HUES64 (cell line): ENCODE measurements around the gene PANK4.
"Not testable (repeated sequence)": the region's sequence is repeated elsewhere in the genome, so short reads cannot be mapped to it uniquely, and the experiment has no call there.

Experiments
- H3K27ac ChIP-seq: 2 replicates; pipeline ENCODE4 v1.7.0; 2013; ENCODE audit warnings: low read depth, low read length, inconsistent platforms
- H3K27me3 ChIP-seq: 2 replicates; pipeline ENCODE4 v1.6.1; 2013; ENCODE audit warnings: mild to moderate bottlenecking, low read length; ENCODE audit not compliant: insufficient read depth
- H3K36me3 ChIP-seq: 2 replicates; pipeline ENCODE4 v1.6.1; 2013; ENCODE audit warnings: mild to moderate bottlenecking, low read length; ENCODE audit not compliant: insufficient read depth
- H3K4me1 ChIP-seq: 2 replicates; pipeline ENCODE4 v1.6.1; 2013; ENCODE audit warnings: mild to moderate bottlenecking, low read length, moderate library complexity; ENCODE audit not compliant: insufficient read depth
- H3K4me3 ChIP-seq: 2 replicates; pipeline ENCODE4 v1.5.1; 2013; ENCODE audit warnings: mild to moderate bottlenecking, low read length, moderate library complexity
- H3K9ac ChIP-seq: 2 replicates; pipeline ENCODE4 v1.6.1; 2013; ENCODE audit warnings: mild to moderate bottlenecking, low read depth, low read length
- H3K9me3 ChIP-seq: 2 replicates; pipeline ENCODE4 v1.6.1; 2013; ENCODE audit warnings: low read depth, low read length; ENCODE audit not compliant: insufficient read depth
- WGBS: fragments of 150-250, 120-280 bp; methylation state at CpG from one replicate; pipeline ENCODE4 v1.1.7; 2013; ENCODE audit warnings: missing lambda C conversion rate; 5-methylcytosine and 5-hydroxymethylcytosine counted together

Gene PANK4

DNA sequence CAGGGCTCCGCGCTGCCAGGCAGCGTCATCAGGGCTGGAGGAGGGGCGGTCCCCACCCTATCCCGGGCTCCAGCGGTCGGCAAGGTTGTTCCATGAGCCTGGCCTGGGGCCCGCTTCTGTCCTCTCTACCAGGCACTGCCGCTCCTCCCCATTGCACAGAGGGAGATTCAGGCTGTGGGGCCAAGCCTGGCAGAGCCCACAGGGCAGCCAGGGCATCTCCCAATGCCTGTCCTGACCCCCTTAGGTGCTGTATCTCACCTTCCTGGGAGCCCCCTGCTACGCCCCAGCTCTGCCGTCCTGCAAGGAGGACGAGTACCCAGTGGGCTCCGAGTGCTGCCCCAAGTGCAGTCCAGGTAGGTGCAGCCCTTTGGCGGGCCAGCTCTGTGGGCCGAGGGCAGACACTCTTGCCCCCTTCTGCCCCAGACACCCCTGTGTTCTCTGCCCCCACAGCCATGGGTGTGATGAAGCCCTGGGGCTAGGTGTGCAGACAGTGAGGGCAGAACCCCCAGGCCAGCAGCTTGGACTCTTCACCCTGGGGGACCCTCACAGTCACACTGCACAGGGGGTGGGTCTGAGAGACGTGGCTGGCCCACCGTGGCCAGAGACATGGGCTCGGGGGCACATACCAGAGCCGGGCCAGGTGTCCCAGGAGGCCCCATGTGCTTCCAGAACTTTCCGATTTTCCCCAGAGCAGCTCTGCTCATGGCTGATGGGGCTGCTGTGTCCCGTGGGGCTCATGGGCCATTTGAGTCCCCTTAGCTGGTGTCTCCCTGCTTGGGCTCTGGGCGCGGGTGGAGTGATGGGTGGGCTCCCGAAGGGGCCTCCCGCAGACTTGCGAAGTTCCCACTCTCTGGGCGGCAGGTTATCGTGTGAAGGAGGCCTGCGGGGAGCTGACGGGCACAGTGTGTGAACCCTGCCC, 31.3 kb upstream of the PANK4 start:
- Histone ChIP-seq H3K9me3 (no peaks in the 10 kb centered on the region), H3K27me3 (no peaks in the 10 kb centered on the region), H3K4me3 (no peak overlapping the region), H3K27ac (no peak overlapping the region), H3K4me1 (0 out of 2 replicates have a peak, but pooled peaks cover 5% of the 10 kb centered on the region), H3K9ac (no peak overlapping the region), H3K36me3 (no peaks in the 10 kb centered on the region)
- 91% methylated on average over 30 of the region's 30 CpGs for WGBS

DNA sequence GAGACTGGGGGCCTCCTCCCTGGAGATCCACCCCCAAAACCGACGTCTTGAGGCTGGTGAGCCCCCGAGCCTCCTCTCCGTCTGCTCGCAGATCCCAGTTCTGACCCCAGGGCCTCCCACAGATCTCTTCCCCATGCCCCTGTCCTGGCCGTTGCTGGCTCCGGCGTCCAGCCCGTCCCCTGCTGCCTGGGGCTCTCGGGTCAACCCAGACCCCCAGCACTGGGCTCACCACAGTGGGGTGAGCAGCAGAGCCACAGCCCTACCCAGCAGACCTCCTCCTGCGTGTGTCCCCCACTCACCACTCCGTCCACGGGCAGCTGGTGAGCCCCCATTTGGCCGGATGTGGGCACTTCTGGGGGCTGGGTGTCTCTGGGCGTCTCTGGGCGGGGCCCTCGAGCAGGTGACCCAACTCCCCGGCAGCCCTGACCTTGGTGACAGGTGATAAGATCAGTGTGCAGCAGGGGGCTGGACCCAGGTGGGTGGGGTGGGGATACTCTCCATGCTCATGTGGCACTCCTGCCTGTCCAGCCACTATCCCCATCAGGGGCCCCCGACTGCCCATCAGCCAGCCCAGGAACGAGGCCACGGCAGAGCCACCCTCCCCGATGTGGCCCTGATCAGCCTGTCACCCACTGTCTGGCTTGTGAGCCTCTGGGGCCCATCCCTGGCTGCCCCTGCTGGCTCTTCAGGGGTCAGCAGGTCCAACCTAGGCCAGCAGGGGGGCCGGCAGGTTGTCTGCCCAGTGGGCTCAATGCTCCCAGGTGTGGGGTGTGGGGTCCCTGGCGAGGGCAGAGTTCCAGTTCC, 30.5 kb upstream of the PANK4 start:
- H3K27ac ChIP-seq, result no peak overlapping the region
- H3K9ac ChIP-seq, result no peak overlapping the region
- 86% methylated on average over 24 of the region's 24 CpGs for WGBS
- H3K36me3 ChIP-seq, result no peaks in the 10 kb centered on the region
- 0 out of 2 replicates have a peak, but pooled peaks cover 5% of the 10 kb centered on the region for H3K4me1 ChIP-seq
- no peaks in the 10 kb centered on the region for H3K9me3 ChIP-seq
- H3K27me3 ChIP-seq, result no peaks in the 10 kb centered on the region
- no peak overlapping the region for H3K4me3 ChIP-seq

DNA sequence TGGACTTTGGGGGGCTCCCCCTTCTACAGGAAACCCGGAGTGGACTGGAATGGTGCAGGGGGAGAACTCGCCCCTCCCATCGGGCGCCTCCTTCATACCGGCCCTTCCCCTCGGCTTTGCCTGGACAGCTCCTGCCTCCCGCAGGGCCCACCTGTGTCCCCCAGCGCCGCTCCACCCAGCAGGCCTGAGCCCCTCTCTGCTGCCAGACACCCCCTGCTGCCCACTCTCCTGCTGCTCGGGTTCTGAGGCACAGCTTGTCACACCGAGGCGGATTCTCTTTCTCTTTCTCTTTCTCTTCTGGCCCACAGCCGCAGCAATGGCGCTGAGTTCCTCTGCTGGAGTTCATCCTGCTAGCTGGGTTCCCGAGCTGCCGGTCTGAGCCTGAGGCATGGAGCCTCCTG, 29.9 kb upstream of the PANK4 start, which contains the start of gene TNFRSF14:
Gene TNFRSF14 (plus strand): TSS at position 95 of the 401 bp plus-strand sequence. CDS start 294 bp downstream, at position 389.
- H3K27ac ChIP-seq, result no peak within 1 kb of the TSS
- no peaks in the 10 kb centered on the region for H3K36me3 ChIP-seq
- 0 out of 2 replicates have a peak, but pooled peaks cover 5% of the 10 kb centered on the region for H3K4me1 ChIP-seq
- no peaks in the 10 kb centered on the region for H3K9me3 ChIP-seq
- 57% methylated on average over 15 of the region's 16 CpGs for WGBS
- H3K27me3 ChIP-seq, result no peaks in the 10 kb centered on the region
- H3K4me3 ChIP-seq, result no peak within 1 kb of the TSS
- H3K9ac ChIP-seq, result no peak within 1 kb of the TSS

DNA sequence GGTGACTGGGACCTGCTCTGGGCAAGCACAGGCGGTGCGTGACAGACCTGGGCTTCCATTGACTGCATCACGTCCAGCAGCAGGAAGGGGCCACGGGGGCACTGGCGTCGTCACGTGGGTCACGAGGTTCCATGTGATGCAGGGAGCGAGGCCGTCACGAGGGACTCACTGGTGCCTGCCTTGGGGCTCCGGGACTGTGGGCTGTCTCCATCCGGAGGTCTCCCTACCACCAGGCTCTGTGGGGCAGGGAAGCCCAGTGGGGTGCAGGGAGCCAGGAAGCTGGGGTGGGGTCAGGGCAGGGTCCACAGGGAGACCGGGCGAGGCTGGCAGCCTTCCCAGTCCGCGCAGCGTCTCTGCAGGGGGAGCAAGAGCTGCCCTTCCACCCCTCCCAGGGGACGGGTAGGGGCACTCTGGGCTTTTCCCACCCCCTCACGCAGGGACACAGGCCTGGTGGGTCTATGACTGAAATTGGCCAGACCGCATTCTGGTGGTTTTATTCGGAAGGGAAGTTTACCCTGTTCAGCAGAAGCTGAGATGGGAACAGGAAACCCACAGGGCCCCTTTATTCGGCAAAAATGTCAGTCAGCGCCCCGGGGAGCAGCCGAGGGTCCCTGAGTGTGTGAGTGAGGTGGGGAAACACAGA, 29.4 kb upstream of the PANK4 start:
- H3K9me3 ChIP-seq, result no peaks in the 10 kb centered on the region
- no peak overlapping the region for H3K4me3 ChIP-seq
- no peak overlapping the region for H3K27ac ChIP-seq
- H3K4me1 ChIP-seq, result 0 out of 2 replicates have a peak, but pooled peaks cover 5% of the 10 kb centered on the region
- H3K9ac ChIP-seq, result no peak overlapping the region
- no peaks in the 10 kb centered on the region for H3K36me3 ChIP-seq
- no peaks in the 10 kb centered on the region for H3K27me3 ChIP-seq
- 90% methylated on average over 26 of the region's 26 CpGs for WGBS

DNA sequence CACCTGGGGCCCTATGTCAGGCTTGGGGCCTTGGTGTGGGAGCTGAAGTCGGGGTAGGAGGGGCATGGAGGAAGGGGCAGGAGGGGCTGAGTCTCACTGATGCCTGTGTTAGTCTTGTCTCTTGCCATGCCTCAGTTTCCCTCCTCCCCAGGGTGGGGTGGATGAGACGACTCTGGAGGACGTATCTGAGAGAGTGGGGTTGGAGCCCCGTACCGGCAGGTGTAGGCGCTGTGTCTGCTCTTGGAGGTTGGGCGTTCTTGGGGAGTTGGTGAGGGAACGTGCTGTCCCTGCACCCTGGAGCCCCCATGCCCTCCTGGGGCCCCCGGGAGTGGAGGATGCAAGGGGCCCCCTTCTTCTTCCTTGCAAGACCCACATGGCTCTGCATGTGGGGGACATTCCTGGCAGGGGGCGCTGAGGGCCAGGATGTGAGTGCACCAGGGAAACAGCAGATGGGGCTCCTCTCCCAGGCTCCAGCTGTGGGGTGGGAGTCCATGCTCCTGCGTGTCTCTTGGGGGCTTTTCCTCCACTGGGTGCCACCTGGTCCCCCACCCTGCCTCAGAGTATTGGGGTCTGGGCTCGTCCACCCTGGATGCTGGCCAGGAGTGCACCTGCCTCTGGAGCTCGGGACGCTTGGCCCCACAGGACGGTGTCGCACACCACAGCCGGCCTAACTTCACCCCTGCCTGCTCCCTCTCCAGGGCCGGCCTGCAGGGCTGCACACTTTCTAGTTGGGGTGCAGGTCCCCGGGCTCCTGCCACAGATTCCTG, 28.4 kb upstream of the PANK4 start:
- Histone ChIP-seq H3K4me3 (no peak overlapping the region), H3K4me1 (0 out of 2 replicates have a peak, but pooled peaks cover 5% of the 10 kb centered on the region)
- 85% methylated on average over 19 of the region's 19 CpGs for WGBS

DNA sequence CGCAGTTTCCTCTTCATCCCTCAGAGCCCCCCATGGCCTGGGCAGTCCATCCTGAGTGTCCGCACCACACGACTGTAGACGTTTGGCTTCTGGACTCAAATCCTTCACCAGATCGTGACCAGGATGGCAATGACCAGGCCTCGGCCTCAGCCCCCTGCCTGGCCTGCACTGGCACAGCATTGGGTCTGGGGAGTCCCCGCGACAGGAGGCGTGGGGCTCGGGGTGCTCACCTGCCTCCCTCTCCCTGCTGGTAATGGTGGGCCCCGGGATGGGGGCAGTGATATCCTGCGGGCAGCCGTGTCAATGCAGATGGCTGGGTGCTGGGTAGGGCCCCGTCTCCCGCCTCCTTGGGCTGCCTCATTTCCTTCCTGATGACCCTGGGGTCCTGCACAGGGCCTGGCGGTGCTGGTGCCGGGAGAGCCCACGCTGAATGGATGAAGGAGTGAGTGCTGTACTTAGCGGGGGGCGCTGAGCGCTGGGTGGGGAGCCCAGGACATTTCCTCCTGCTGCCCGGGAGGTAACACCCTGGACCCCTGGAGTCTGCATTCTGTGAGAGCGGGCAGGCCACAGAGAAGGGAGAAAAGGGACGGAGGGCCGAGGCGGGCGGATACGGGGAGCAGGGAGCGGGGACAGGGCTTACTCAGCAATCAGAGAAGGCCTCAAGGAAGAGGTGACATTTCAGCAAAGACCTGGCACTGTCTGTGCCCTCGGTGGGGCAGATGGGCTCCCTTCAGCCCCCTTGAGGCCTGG, 27.6 kb upstream of the PANK4 start:
- no peaks in the 10 kb centered on the region for H3K9me3 ChIP-seq
- 92% methylated on average over 30 of the region's 30 CpGs for WGBS
- H3K27me3 ChIP-seq, result no peaks in the 10 kb centered on the region
- no peak overlapping the region for H3K27ac ChIP-seq
- no peak overlapping the region for H3K9ac ChIP-seq
- no peak overlapping the region for H3K4me3 ChIP-seq
- 0 out of 2 replicates have a peak, but pooled peaks cover 5% of the 10 kb centered on the region for H3K4me1 ChIP-seq
- no peaks in the 10 kb centered on the region for H3K36me3 ChIP-seq

More for the DNA sequence above, 28.4 kb upstream of the PANK4 start:
- no peaks in the 10 kb centered on the region for H3K27me3 ChIP-seq
- no peak overlapping the region for H3K9ac ChIP-seq
- H3K9me3 ChIP-seq, result no peaks in the 10 kb centered on the region
- no peaks in the 10 kb centered on the region for H3K36me3 ChIP-seq
- no peak overlapping the region for H3K27ac ChIP-seq

DNA sequence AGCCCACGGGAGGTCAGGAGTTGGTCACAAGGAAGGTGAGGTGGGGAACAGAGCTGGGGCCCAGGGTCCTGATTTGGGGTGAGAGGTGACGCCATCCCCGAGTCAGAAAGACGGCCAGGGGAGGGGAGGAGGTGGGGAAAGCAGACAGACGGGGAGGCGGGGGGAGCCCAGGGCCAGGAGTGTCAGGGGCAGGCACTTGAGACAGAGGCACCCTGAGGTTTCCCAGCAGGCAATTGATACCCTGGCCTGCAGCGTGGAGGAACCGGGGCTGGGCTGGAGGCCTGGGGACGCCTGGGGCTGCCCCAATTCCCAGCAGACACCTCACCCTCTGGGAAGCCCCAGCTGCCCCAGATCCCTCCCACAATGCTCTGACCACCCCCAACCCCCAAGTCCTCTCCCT, 26.7 kb upstream of the PANK4 start:
- H3K27ac ChIP-seq, H3K36me3 ChIP-seq, H3K27me3 ChIP-seq, H3K9me3 ChIP-seq, H3K9ac ChIP-seq, H3K4me3 ChIP-seq: not testable (repeated sequence)
- WGBS, result 78% methylated on average over 7 of the region's 9 CpGs
- H3K4me1 ChIP-seq, result 0 out of 2 replicates have a peak, but pooled peaks cover 10% of the 10 kb centered on the region

DNA sequence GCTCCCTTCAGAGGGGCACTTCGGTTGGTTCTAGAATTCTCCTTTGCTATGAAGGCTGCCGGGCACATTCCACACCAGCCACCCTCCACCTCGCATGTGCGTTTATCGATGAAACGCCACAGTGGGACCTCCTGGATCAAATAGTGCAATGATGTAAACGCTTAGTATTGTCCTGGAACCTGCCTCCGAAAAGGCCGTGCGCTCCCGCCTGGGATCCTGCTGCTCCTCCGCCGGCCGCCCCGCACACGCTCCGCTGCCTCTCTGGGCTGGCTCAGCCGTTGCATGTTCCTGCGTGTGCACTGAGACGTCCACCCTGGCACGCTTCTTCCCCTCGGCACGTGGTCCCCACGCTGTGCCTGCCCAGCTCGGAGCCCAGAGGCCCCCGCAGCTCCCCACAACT, 25.8 kb upstream of the PANK4 start:
- no peak overlapping the region for H3K4me3 ChIP-seq
- H3K27ac ChIP-seq, result no peak overlapping the region
- no peaks in the 10 kb centered on the region for H3K27me3 ChIP-seq
- 93% methylated on average over 23 of the region's 26 CpGs for WGBS
- no peaks in the 10 kb centered on the region for H3K36me3 ChIP-seq
- peaks cover 18% of the 10 kb centered on the region; the same call in 1 of the 2 replicates for H3K4me1 ChIP-seq
- no peaks in the 10 kb centered on the region for H3K9me3 ChIP-seq
- no peak overlapping the region for H3K9ac ChIP-seq

DNA sequence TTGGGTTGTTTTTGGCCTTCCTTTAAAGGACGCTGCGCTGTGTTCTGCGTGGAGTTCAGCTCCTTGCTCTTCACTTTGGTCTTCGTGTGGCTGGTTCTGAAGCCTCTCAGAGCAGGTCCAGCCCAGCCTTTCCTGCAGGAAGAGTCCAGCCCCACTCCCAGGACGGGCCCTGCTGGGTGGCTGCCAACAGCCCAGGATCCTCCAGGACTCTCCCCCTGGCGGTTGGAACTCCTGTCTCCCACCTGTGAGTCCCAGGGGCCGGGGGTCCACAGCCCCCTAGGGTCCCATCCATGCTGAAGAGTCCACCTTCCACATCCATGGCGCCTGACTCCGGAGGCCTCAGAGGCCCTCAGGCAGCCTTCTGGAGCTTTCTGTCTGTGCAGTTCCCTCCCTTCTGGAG, 25.1 kb upstream of the PANK4 start:
- WGBS, result 94% methylated on average over 9 of the region's 9 CpGs
- H3K9ac ChIP-seq, H3K27ac ChIP-seq: not testable (repeated sequence)

More for the DNA sequence above, 25.1 kb upstream of the PANK4 start:
- not testable (repeated sequence) for H3K9me3 ChIP-seq, H3K4me3 ChIP-seq, H3K36me3 ChIP-seq, H3K27me3 ChIP-seq
- H3K4me1 ChIP-seq, result peaks cover 16% of the 10 kb centered on the region; the same call in 1 of the 2 replicates
